PC-9 (cell line): Measurements from ENCODE around the gene SGK2. TPM values are rescaled to one million over a fixed set of nuclear protein-coding genes. Genes with fewer than 3 reads are reported as not detected.

Experiments
- BruUV-seq: library from RNA; stranded (reverse); fragments of 400-500 nt; replicated peaks from 2 replicates; lab custom pipeline; 2021; lab: Mats Ljungman, UMichigan
- CTCF ChIA-PET: fragments of 300-600 bp; sonication (Branson Sonifier 250); formaldehyde crosslinking; loops from one replicate; lab custom pipeline; 2022; ENCODE audit warnings: antibody characterized with exemption; lab: Charles Lee
- POLR2A ChIA-PET: fragments of 300-600 bp; sonication (Branson Sonifier 250); formaldehyde crosslinking; loops from one replicate; lab custom pipeline; 2022; ENCODE audit warnings: antibody characterized with exemption; ENCODE audit not compliant: unreplicated experiment; lab: Charles Lee
- DNase-seq, 2 experiments: peaks; one replicate each; pipeline versions ENCODE4 v3.0.0 to v3.0.0-alpha.2; 2015 to 2022; ENCODE audit warnings: mixed read lengths in 1 of 2
- H2AFZ ChIP-seq: fragments of 200-600 bp; sonication (generic); 2 replicates; pipeline ENCODE4 v1.8.1; 2017; ENCODE audit warnings: antibody characterized with exemption
- H3F3A ChIP-seq: fragments of 200-600 bp; sonication (generic); 2 replicates; pipeline ENCODE4 v1.8.1; 2017; ENCODE audit warnings: antibody characterized with exemption, mild to moderate bottlenecking, low read depth; ENCODE audit not compliant: insufficient read depth
- H3K27ac ChIP-seq: fragments of 200-600 bp; sonication (generic); 2 replicates; pipeline ENCODE4 v1.6.1; 2016; ENCODE audit warnings: mixed run types
- H3K27me3 ChIP-seq: fragments of 200-600 bp; sonication (generic); 2 replicates; pipeline ENCODE4 v1.6.1; 2016; ENCODE audit warnings: low read depth, mixed run types; ENCODE audit not compliant: insufficient read depth
- H3K36me3 ChIP-seq: fragments of 200-600 bp; sonication (generic); 2 replicates; pipeline ENCODE4 v1.6.1; 2016; ENCODE audit warnings: low read depth, mixed run types
- H3K4me1 ChIP-seq: fragments of 200-600 bp; sonication (generic); replicated peaks from 2 replicates; pipeline ENCODE4 v1.6.1; 2016; ENCODE audit warnings: mixed run types; ENCODE audit not compliant: insufficient read depth
- H3K4me2 ChIP-seq: fragments of 200-600 bp; sonication (generic); 2 replicates; pipeline ENCODE4 v1.6.1; 2017; ENCODE audit warnings: mixed run types
- H3K4me3 ChIP-seq: fragments of 200-600 bp; sonication (generic); 2 replicates; pipeline ENCODE4 v1.6.1; 2016; ENCODE audit warnings: mixed run types
- H3K79me2 ChIP-seq: fragments of 200-600 bp; sonication (generic); 2 replicates; pipeline ENCODE4 v1.6.1; 2017; ENCODE audit warnings: low read depth, mixed run types
- H3K9me2 ChIP-seq: fragments of 200-600 bp; sonication (generic); 2 replicates; pipeline ENCODE4 v1.8.1; 2017; ENCODE audit warnings: mild to moderate bottlenecking; ENCODE audit not compliant: insufficient read depth
- H3K9me3 ChIP-seq: fragments of 200-600 bp; sonication (generic); 2 replicates; pipeline ENCODE4 v1.8.1; 2016; ENCODE audit warnings: low read depth; ENCODE audit not compliant: insufficient read depth
- H4K20me1 ChIP-seq: fragments of 200-600 bp; sonication (generic); 2 replicates; pipeline ENCODE4 v1.8.1; 2017; ENCODE audit not compliant: insufficient read depth
- CTCF ChIP-seq: fragments of 200-600 bp; sonication (generic); conservative IDR thresholded peaks from 2 replicates; pipeline ENCODE4 v1.6.1; 2017; ENCODE audit warnings: mixed run types, antibody characterized with exemption, mild to moderate bottlenecking, moderate library complexity
- EZH2 ChIP-seq: fragments of 200-600 bp; sonication (generic); IDR thresholded peaks from 2 replicates; pipeline ENCODE4 v1.8.0; 2017; ENCODE audit warnings: antibody characterized with exemption, low read depth
- intact Hi-C: fragments of 100-400 bp; cut with micrococcal nuclease; formaldehyde crosslinking; loops from one replicate; pipeline ENCODE4 v1.10.0; 2022; ENCODE audit not compliant: unreplicated experiment
- total RNA-seq: library from RNA; stranded (reverse); gene quantifications from 2 replicates; pipeline ENCODE4 v1.2.3, GENCODE V29; 2021

SGK2 gene
- total RNA-seq, 1 experiment from 2014 or later, result 3.1 TPM

- no peak overlapping the region for H3K27ac ChIP-seq
- no peak overlapping the region for H2AFZ ChIP-seq
- no peaks in the 10 kb centered on the region for H3K36me3 ChIP-seq
- no TSS peak for BruUV-seq
- H3K79me2 ChIP-seq, result no peaks in the 10 kb centered on the region
- no peak for TF ChIP-seq CTCF
- no peak for TF ChIP-seq EZH2
- H3K4me2 ChIP-seq, result no peak overlapping the region
- ChIA-PET CTCF (no interaction called here), POLR2A (no interaction called here)
- intact Hi-C loops, result no loop called here
- H3K4me3 ChIP-seq, result no peak overlapping the region
- no peaks in the 10 kb centered on the region for H4K20me1 ChIP-seq
- peaks cover 11% of the 10 kb centered on the region; the same call in 1 of the 2 replicates for H3K4me1 ChIP-seq
- no peaks in the 10 kb centered on the region for H3K27me3 ChIP-seq
- DNase-seq, result no peak
- H3K9me3 ChIP-seq, result no peaks in the 10 kb centered on the region
- H3K9me2 ChIP-seq, result no peaks in the 10 kb centered on the region
- H3F3A ChIP-seq, result no peaks in the 10 kb centered on the region; the same call in 1 of the 2 replicates
Measured at GRCh38 chr20:43571771-43572170, 12.9 kb downstream of the SGK2 start.

- Histone ChIP-seq H3K36me3 (no peaks in the 10 kb centered on the region), H3F3A (no peaks in the 10 kb centered on the region; the same call in 1 of the 2 replicates), H3K79me2 (no peaks in the 10 kb centered on the region), H3K4me2 (no peak overlapping the region), H2AFZ (no peak overlapping the region), H3K9me3 (no peaks in the 10 kb centered on the region), H3K4me1 (peaks cover 11% of the 10 kb centered on the region; the same call in 1 of the 2 replicates), H3K9me2 (no peaks in the 10 kb centered on the region), H3K27ac (no peak overlapping the region), H3K27me3 (no peaks in the 10 kb centered on the region), H4K20me1 (no peaks in the 10 kb centered on the region), H3K4me3 (no peak overlapping the region)
- CTCF ChIA-PET, result no interaction called here
- DNase-seq, result no peak
- TF ChIP-seq CTCF, result no peak
- POLR2A ChIA-PET, result no interaction called here
- no TSS peak for BruUV-seq
- intact Hi-C loops, result no loop called here
Measured at GRCh38 chr20:43572891-43573290, 14.1 kb downstream of the SGK2 start.

- Histone ChIP-seq H3K27ac (no peak overlapping the region), H3K79me2 (no peaks in the 10 kb centered on the region), H3K36me3 (no peaks in the 10 kb centered on the region), H3K9me3 (no peaks in the 10 kb centered on the region), H4K20me1 (no peaks in the 10 kb centered on the region), H3K4me1 (peaks cover 25% of the 10 kb centered on the region), H2AFZ (no peak overlapping the region), H3K4me2 (no peak overlapping the region), H3K9me2 (no peaks in the 10 kb centered on the region), H3K4me3 (no peak overlapping the region), H3K27me3 (no peaks in the 10 kb centered on the region), H3F3A (no peaks in the 10 kb centered on the region; the same call in 1 of the 2 replicates)
- DNase-seq, result no peak
- no peak for TF ChIP-seq EZH2
- no peak for TF ChIP-seq CTCF
- CTCF ChIA-PET, result no interaction called here
- intact Hi-C loops, result no loop called here
- BruUV-seq, result no TSS peak
- POLR2A ChIA-PET, result no interaction called here
Measured at GRCh38 chr20:43576108-43576507, 17.3 kb downstream of the SGK2 start.
